Gastroesophageal sphincter (tissue), 3 donors: ENCODE measurements around the gene BGLAP.

Source experiments
- CTCF ChIP-seq, 4 experiments: fragments of 200-600 bp in 2 of 4; fragments of 450-650 bp in 2 of 4; sonication (generic) in 1 of 4; IDR thresholded peaks; one replicate each; pipeline ENCODE4 v1.5.1; 2017 to 2019; ENCODE audit warnings: antibody characterized with exemption in 4 of 4, mild to moderate bottlenecking in 2 of 4, moderate library complexity in 2 of 4
- POLR2A ChIP-seq, 2 donors: fragments of 450-650 bp; IDR thresholded peaks; one replicate each; pipeline ENCODE4 v1.6.1; 2017; ENCODE audit warnings: antibody characterized with exemption in 2 of 2, mild to moderate bottlenecking in 2 of 2, moderate library complexity in 1 of 2
- POLR2AphosphoS5 ChIP-seq: sonication (generic); formaldehyde crosslinking; IDR thresholded peaks from one replicate; pipeline ENCODE4 v1.6.1; 2017; ENCODE audit warnings: antibody characterized with exemption

GRCh38 chr1:156270314-156270713 lies 28.3 kb downstream of the BGLAP start:
- TF ChIP-seq CTCF (IDR thresholded peaks at IDR 0.05) = no peak
- no peak for TF ChIP-seq POLR2AphosphoS5
- no peak for TF ChIP-seq POLR2A (IDR thresholded peaks at IDR 0.05)
